NK-92 (cell line): ENCODE data around the gene ARL3.
"Not testable (repeated sequence)": the region's sequence is repeated elsewhere in the genome, so short reads cannot be mapped to it uniquely, and the experiment has no call there.

Source experiments
- DNase-seq: peaks from one replicate; lab custom pipeline; 2025; ENCODE audit not compliant: unreplicated experiment; lab: John Stamatoyannopoulos, UW

ARL3 gene

DNA sequence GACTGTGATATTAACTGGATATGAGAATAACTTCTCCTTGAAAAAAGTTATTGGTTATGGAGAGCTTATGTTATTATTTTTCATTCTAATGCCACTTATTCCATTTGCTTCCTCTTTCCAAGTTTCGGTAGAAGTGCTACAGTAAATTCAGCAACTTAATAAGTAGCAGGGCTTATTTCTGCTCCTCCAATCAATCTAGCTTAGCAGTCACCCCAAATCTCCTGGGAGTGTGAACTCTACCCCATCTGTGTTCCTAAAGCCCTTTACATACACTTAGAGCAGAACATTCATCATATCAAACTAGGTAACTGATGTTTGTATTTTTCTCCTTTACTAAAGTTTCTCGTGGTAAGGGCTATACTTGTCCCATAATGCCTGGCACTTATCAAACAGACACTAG is 8.7 kb downstream of the ARL3 start:
- DNase-seq, result no peak

DNA sequence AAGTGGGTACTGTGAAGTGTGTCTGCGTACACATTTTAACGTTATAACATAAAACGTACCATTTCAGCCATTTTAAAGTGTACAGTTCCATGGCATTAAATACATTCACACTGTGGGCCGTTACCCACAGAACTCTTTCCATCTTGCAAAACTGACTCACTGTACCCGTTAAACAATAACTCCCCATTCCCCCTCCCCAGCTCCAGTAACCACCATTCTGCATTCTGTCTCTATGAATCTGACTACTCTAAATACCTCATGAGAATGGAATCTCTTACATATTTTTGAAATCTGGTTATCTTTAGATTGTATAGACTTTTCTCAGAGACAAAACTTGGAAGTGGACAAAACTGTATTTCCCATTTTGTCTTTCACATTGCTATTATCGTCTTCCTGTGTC is 9.3 kb downstream of the ARL3 start:
- no peak for DNase-seq

- DNase-seq, result no peak
Measured at GRCh38 chr10:102702742-102703141, 11.5 kb downstream of the ARL3 start.

- no peak for DNase-seq
Measured at GRCh38 chr10:102701796-102702195, 12.4 kb downstream of the ARL3 start.

DNA sequence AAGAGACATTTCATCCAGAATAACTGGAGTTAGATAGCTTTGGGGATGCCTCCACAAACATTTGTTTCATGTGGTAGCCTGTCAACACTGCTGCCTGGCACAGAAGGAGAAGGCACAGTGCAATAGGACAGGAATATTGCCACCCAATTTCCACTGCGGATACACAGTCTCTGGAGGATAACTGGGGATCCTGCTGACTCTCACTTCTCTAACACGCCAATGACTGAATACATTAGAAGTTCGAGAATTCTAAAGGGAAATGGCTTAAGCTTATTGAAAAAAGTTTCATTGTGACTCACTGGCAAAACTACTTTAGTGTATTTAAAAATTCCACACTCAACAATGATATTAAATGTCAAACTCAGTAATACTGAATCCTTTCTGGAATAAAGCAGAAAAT is 12.9 kb downstream of the ARL3 start:
- no peak for DNase-seq

GRCh38 chr10:102698894-102699293 is 15.3 kb downstream of the ARL3 start:
- DNase-seq, result no peak

DNA sequence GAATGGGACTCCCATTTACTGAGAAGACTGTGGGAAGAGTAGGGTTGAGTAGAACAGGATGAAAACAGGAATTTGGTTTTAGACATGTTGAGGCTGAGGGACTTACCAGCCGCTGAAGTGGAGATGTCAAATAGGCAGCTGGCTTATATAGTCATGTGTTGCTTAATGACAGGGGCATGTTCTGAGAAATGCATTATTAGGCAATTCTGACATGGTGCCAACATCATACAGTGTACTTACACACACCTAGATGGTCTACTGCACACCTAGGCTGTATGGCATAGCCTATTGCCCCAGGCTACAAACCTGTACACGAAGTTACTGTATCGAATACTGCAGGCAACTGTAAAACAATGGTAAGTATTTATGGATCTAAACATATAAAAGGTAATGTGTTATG is 17.5 kb downstream of the ARL3 start:
- no peak for DNase-seq

- not testable (repeated sequence) for DNase-seq
Measured at GRCh38 chr10:102695401-102695800, 18.8 kb downstream of the ARL3 start.

DNA sequence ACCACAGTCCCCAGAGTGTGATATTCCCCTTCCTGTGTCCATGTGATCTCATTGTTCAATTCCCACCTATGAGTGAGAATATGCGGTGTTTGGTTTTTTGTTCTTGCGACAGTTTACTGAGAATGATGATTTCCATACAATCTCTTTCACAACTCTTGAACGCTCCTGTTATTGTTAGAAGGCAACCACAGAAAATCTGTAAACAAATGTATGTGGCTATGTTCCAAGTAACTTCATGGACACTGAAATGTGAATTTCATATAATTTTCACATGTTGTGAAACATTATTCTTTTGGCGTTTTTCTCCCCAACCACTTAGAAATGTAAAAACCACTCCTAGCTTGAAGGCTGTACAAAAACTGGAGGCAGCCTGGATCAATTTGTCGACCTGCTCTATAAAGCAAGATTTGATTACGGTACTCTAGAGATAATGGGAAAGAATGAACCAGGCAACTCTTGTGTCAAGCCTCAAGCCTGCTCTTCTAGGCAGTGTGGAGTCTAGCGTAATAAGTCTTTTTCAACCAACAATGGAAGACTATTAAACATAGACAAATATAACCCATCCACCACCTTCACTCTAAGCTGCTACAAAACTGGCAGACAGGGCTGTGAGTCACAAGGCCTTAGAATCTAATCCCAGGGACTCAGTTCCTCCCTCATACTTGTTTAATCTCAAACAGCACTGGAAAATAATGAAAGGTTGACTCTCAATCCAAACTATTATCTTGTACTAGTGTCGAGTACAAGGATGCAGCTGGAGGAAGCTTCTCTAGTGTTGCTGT is 22.7 kb downstream of the ARL3 start:
- no peak for DNase-seq

- DNase-seq, result no peak
Measured at GRCh38 chr10:102683736-102684135, 30.5 kb downstream of the ARL3 start.

DNA sequence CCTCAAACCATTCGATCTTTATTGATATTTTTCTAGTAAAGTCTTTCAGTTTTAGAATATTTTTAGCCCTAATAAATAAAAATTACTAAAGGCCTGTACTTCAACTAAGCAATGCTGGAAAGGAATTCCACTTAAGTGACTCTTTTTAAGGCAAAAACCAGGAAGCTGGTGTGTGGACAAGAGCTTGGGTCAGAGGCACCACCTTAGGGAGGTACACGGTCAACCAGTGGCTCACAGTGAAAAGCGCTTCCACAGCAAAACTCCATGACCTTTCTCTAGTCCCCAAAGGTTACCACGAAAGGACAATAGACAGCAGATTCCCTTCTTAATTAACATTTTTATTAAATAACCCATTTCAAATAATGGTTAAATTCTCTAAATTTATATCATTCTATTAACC is 31.2 kb downstream of the ARL3 start:
- no peak for DNase-seq

DNA sequence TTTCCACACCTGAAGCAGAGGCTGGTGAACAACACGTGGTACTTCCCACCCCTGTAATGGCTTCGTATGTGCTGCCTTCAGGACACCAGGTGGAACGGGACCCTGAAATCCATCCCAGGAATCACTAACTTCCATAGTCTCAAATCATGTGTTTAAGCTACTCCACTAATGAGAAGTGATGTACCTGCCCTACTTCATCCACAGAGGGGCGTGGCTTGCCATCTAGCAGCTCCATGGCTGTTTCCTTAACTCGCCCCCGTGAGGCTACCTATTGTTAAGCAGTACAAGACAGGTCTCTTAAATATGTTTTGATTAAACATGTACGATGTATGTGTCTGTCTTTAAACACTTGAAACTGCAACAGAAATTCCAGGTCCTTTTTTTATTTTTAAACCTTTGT is 31.8 kb downstream of the ARL3 start:
- DNase-seq, result no peak

- no peak for DNase-seq
Measured at GRCh38 chr10:102681696-102682095, 32.5 kb downstream of the ARL3 start.

GRCh38 chr10:102679596-102679995 is 34.6 kb downstream of the ARL3 start:
- no peak for DNase-seq

GRCh38 chr10:102678842-102679289 is 35.3 kb downstream of the ARL3 start:
- DNase-seq, result no peak

DNA sequence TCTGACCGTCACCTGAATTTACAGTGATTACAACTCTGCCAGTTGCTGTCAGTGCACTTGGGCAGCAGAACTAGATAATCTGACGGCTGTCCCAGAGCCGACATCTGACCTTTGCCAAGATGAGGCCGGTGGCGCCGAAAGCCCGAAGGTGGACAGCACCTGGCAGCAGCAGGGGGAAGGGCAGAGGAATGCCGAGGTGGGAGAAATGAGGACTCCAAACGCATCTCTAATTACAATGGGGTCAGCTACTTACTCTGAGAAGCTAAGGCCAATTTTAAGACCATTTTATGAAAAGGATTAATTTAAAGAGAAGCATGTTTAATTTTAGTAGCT is 36.2 kb downstream of the ARL3 start:
- no peak for DNase-seq

GRCh38 chr10:102677331-102678067 is 36.7 kb downstream of the ARL3 start:
- DNase-seq, result no peak

- no peak for DNase-seq
Measured at GRCh38 chr10:102676534-102677315, 37.5 kb downstream of the ARL3 start.

DNA sequence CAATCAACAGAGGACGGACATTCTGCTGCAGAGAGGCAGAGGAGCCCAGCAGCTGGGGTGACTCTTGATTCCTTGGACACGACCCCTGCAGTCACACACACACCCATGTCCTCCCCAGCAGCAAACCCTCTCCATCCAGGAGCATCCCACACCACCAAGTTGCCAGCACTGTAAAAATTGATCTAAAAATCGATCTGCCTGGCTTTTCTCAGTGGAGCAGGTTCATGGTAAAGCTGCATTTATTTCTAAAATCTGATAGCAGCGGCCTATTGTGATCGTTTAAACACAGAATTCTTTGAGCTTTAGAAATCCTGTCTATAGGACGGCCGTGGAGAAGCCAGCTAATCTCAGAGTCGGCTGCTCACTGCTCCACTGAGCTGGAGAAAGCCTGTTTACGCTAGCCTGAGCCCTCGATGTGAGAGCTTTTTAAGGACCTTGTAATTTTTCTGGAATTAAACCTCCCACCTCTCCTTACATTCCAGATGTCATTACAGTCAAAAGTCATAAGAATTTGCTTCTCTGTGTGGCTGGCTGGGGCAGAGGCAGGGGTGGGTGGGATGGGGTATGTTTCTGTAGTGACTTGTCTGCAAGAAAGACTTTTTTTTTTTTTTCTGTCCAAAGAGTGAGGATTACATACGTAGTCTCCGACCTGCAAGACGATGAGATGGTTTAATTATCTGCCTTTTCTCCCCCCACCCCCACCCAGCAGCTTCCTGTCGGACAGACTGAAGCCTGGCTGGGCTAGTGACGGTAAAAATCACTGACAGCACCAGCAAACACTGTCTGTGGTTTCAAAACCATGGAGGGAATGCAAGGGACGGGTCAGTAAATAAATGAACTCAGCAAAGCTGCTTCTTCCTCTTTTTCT is 38.3 kb downstream of the ARL3 start:
- no peak for DNase-seq

DNA sequence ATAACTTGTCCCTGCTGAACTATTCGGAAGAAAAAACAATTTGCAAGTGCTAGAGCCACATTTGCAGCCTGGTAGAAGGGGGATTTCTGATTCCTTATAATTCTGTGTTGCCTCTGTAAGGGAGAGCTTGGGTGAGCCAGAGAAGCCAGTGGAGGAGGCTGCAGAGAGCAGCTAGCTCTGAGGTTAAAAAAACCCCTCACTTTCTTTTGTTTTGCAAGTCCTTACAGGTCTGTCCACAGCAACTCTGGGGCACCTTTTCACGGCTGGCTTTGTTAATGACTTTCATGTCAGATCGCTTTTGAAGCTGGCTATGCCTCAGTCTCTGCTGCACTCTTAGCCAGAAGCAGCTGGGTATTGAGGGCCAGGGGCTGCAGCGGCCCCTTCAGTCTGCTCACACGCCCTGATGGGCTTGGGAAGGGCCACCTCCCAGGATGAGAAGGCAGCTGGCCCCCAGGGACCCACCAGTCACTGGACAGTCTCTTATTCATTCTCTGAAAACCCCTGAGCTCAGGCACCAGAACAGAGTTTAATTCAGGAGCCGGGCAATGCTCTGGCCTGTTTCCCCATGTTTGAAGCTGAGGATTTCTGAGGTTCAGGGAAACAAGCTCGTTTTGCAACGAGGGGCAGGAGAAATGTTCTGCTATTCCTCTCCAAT is 39.1 kb downstream of the ARL3 start:
- no peak for DNase-seq
